Activated CD4-positive, alpha-beta T cell treated with anti-CD3 and anti-CD28 coated beads for 36 hours (primary cell): Measurements from ENCODE around the gene AGAP3. TPM values are rescaled to one million over a fixed set of nuclear protein-coding genes. Genes with fewer than 3 reads are reported as not detected.

ENCODE experiments used
- ATAC-seq: fragments of 200-7000 bp; cut with Tn5 transposase; one replicate; pipeline ENCODE4 v1.10.0; 2021; ENCODE audit warnings: mild to moderate bottlenecking, moderate library complexity
- CTCF ChIA-PET: fragments of 350-600 bp; sonication (Branson Sonifier 250); formaldehyde crosslinking; loops from one replicate; lab custom pipeline; 2021; ENCODE audit warnings: antibody characterized with exemption; lab: Charles Lee
- POLR2A ChIA-PET: fragments of 350-600 bp; sonication (Branson Sonifier 250); formaldehyde crosslinking; loops from one replicate; lab custom pipeline; 2021; ENCODE audit warnings: antibody characterized with exemption, inconsistent platforms; lab: Charles Lee
- DNase-seq: peaks from one replicate; pipeline ENCODE4 v3.0.0-alpha.2; 2020
- H3K27ac Mint-ChIP-seq: one replicate; pipeline ENCODE4 v1.8.0; 2021; ENCODE audit warnings: mixed read lengths
- H3K27me3 Mint-ChIP-seq: one replicate; pipeline ENCODE4 v1.8.0; 2021; ENCODE audit warnings: mixed read lengths
- H3K36me3 Mint-ChIP-seq: one replicate; pipeline ENCODE4 v1.8.0; 2021; ENCODE audit warnings: low read depth, mixed read lengths
- H3K4me1 Mint-ChIP-seq: one replicate; pipeline ENCODE4 v1.8.0; 2021; ENCODE audit warnings: mixed read lengths
- H3K4me3 Mint-ChIP-seq: one replicate; pipeline ENCODE4 v1.8.0; 2021; ENCODE audit warnings: mild to moderate bottlenecking, moderate library complexity, mixed read lengths
- H3K9me3 Mint-ChIP-seq: one replicate; pipeline ENCODE4 v1.8.0; 2021; ENCODE audit warnings: low read depth, mixed read lengths
- intact Hi-C, 2 experiments: fragments of 100-400 bp; cut with DNase I in 1 of 2; cut with micrococcal nuclease in 1 of 2; formaldehyde crosslinking; loops; one replicate each; pipeline versions ENCODE4 v1.14.2 to v1.15.1; 2022 to 2024; cut with DNase I, micrococcal nuclease
- total RNA-seq, 2 experiments: library from RNA; stranded (reverse); gene quantifications; one replicate each; pipeline ENCODE4 v1.2.3, GENCODE V29; 2021

Gene AGAP3
- total RNA-seq, 2 experiments from 2014 or later: 29.4 to 33.2 TPM

GRCh38 chr7:151089893-151090730 lies 3.8 kb downstream of the AGAP3 start:
- no peak for ATAC-seq
- Mint-ChIP-seq H3K4me3 (no peak overlapping the region), H3K36me3 (no peaks in the 10 kb centered on the region), H3K9me3 (no peaks in the 10 kb centered on the region), H3K27me3 (peaks cover 2% of the 10 kb centered on the region), H3K27ac (no peak overlapping the region), H3K4me1 (peaks cover 29% of the 10 kb centered on the region)
- ChIA-PET CTCF (interaction anchor here (0.6 to 2.6 kb wide), 6 partner anchors 14 to 106 kb away, joined by 3 to 17 read pairs (median 3); no protein-coding TSS in a partner anchor), POLR2A (no interaction called here)
- no peak for DNase-seq
- intact Hi-C loops: loop anchor here in 1 of 2 experiments (10.0 kb wide), 2 partner anchors 575 to 1375 kb away; partner anchors contain the start of gene GIMAP7

- H3K4me1 Mint-ChIP-seq: peaks cover 22% of the 10 kb centered on the region
- H3K36me3 Mint-ChIP-seq: no peaks in the 10 kb centered on the region
- no peak overlapping the region for H3K27ac Mint-ChIP-seq
- H3K9me3 Mint-ChIP-seq: no peaks in the 10 kb centered on the region
- ATAC-seq (no peak), DNase-seq (no peak)
- POLR2A ChIA-PET: no interaction called here
- no peaks in the 10 kb centered on the region for H3K27me3 Mint-ChIP-seq
- intact Hi-C loops: no loop called here
- H3K4me3 Mint-ChIP-seq: no peak overlapping the region
- CTCF ChIA-PET: interaction anchor here (0.9 to 1.5 kb wide), 6 partner anchors 15 to 107 kb away, joined by 3 to 4 read pairs (median 3); no protein-coding TSS in a partner anchor
These were observed 4.7 kb downstream of the AGAP3 start for GRCh38 chr7:151091003-151091402.

GRCh38 chr7:151091431-151091830 lies 5.2 kb downstream of the AGAP3 start:
- intact Hi-C loops: no loop called here
- Mint-ChIP-seq H3K36me3 (no peaks in the 10 kb centered on the region), H3K27me3 (no peaks in the 10 kb centered on the region), H3K4me1 (peaks cover 24% of the 10 kb centered on the region), H3K4me3 (no peak overlapping the region), H3K27ac (no peak overlapping the region), H3K9me3 (no peaks in the 10 kb centered on the region)
- ChIA-PET CTCF (interaction anchor here (0.9 to 1.1 kb wide), 3 partner anchors 15 to 25 kb away, joined by 3 read pairs; no protein-coding TSS in a partner anchor), POLR2A (no interaction called here)
- DNase-seq: peak; percentile 57
- peak; percentile 29 for ATAC-seq

- DNase-seq (no peak), ATAC-seq (no peak)
- Mint-ChIP-seq H3K27me3 (no peaks in the 10 kb centered on the region), H3K36me3 (no peaks in the 10 kb centered on the region), H3K4me3 (no peak overlapping the region), H3K4me1 (peaks cover 24% of the 10 kb centered on the region), H3K27ac (no peak overlapping the region), H3K9me3 (no peaks in the 10 kb centered on the region)
- ChIA-PET CTCF (interaction anchor here (0.7 to 1.1 kb wide), 3 partner anchors 23 to 32 kb away, joined by 3 read pairs; no protein-coding TSS in a partner anchor), POLR2A (no interaction called here)
- intact Hi-C loops: no loop called here
These were observed 5.7 kb downstream of the AGAP3 start for GRCh38 chr7:151091988-151092387.

- Mint-ChIP-seq H3K4me3 (no peak overlapping the region), H3K27me3 (no peaks in the 10 kb centered on the region), H3K9me3 (no peaks in the 10 kb centered on the region), H3K36me3 (no peaks in the 10 kb centered on the region), H3K27ac (no peak overlapping the region), H3K4me1 (peaks cover 15% of the 10 kb centered on the region)
- intact Hi-C loops: loop anchor here in 1 of 2 experiments (2.0 kb wide), 1 partner anchor 17 kb away; no protein-coding TSS in a partner anchor
- ATAC-seq (no peak), DNase-seq (no peak)
- POLR2A ChIA-PET: no interaction called here
- CTCF ChIA-PET: interaction anchor here (0.7 to 1.9 kb wide), 9 partner anchors 9 to 195 kb away, joined by 3 to 6 read pairs (median 4); partner anchors contain the start of gene TMUB1
These were observed 7.5 kb downstream of the AGAP3 start for GRCh38 chr7:151093748-151094147.

GRCh38 chr7:151094675-151095074 lies 8.4 kb downstream of the AGAP3 start:
- ChIA-PET CTCF (interaction anchor here (0.6 to 1.9 kb wide), 6 partner anchors 12 to 196 kb away, joined by 3 to 6 read pairs (median 4); partner anchors contain the start of gene TMUB1), POLR2A (no interaction called here)
- DNase-seq: no peak
- no peak for ATAC-seq
- Mint-ChIP-seq H3K36me3 (no peaks in the 10 kb centered on the region), H3K9me3 (no peaks in the 10 kb centered on the region), H3K27ac (no peak overlapping the region), H3K4me3 (no peak overlapping the region), H3K27me3 (no peaks in the 10 kb centered on the region), H3K4me1 (peaks cover 9% of the 10 kb centered on the region)
- intact Hi-C loops: loop anchor here (2.0 to 5.0 kb wide), 2 partner anchors 16 to 317 kb away; no protein-coding TSS in a partner anchor

- ChIA-PET POLR2A (no interaction called here), CTCF (interaction anchor here (0.6 to 1.3 kb wide), 5 partner anchors 17 to 197 kb away, joined by 3 to 4 read pairs (median 3); no protein-coding TSS in a partner anchor)
- ATAC-seq (peak; percentile 39), DNase-seq (no peak)
- H3K27ac Mint-ChIP-seq: no peak overlapping the region
- H3K4me3 Mint-ChIP-seq: no peak overlapping the region
- intact Hi-C loops: loop anchor here (2.0 to 5.0 kb wide), 2 partner anchors 16 to 318 kb away; no protein-coding TSS in a partner anchor
- no peaks in the 10 kb centered on the region for H3K27me3 Mint-ChIP-seq
- H3K36me3 Mint-ChIP-seq: no peaks in the 10 kb centered on the region
- peaks cover 9% of the 10 kb centered on the region for H3K4me1 Mint-ChIP-seq
- H3K9me3 Mint-ChIP-seq: no peaks in the 10 kb centered on the region
These were observed 9.0 kb downstream of the AGAP3 start for GRCh38 chr7:151095123-151095797.

- Mint-ChIP-seq H3K9me3 (no peaks in the 10 kb centered on the region), H3K27ac (no peak overlapping the region), H3K4me3 (no peak overlapping the region), H3K36me3 (no peaks in the 10 kb centered on the region), H3K4me1 (peaks cover 9% of the 10 kb centered on the region), H3K27me3 (no peaks in the 10 kb centered on the region)
- intact Hi-C loops: loop anchor here (2.0 to 5.0 kb wide), 2 partner anchors 15 to 319 kb away; no protein-coding TSS in a partner anchor
- ATAC-seq: peak; percentile 49
- no peak for DNase-seq
- ChIA-PET POLR2A (no interaction called here), CTCF (interaction anchor here (0.7 to 1.2 kb wide), 5 partner anchors 8 to 1835 kb away, joined by 3 to 4 read pairs (median 3); no protein-coding TSS in a partner anchor)
These were observed 9.7 kb downstream of the AGAP3 start for GRCh38 chr7:151095828-151096475.

GRCh38 chr7:151099486-151100211 lies 13.4 kb downstream of the AGAP3 start:
- H3K27me3 Mint-ChIP-seq: no peaks in the 10 kb centered on the region
- DNase-seq (no peak), ATAC-seq (no peak)
- H3K4me1 Mint-ChIP-seq: peaks cover 9% of the 10 kb centered on the region
- intact Hi-C loops: loop anchor here in 1 of 2 experiments (5.0 kb wide), 1 partner anchor 322 kb away; no protein-coding TSS in a partner anchor
- CTCF ChIA-PET: interaction anchor here (1.8 kb wide), 1 partner anchor 24 kb away, joined by 6 read pairs; no protein-coding TSS in a partner anchor
- H3K36me3 Mint-ChIP-seq: peaks cover 2% of the 10 kb centered on the region
- H3K27ac Mint-ChIP-seq: no peak overlapping the region
- POLR2A ChIA-PET: no interaction called here
- no peak overlapping the region for H3K4me3 Mint-ChIP-seq
- H3K9me3 Mint-ChIP-seq: no peaks in the 10 kb centered on the region

GRCh38 chr7:151100921-151101320 lies 14.6 kb downstream of the AGAP3 start:
- H3K27me3 Mint-ChIP-seq: no peaks in the 10 kb centered on the region
- DNase-seq (no peak), ATAC-seq (no peak)
- H3K9me3 Mint-ChIP-seq: no peaks in the 10 kb centered on the region
- H3K4me1 Mint-ChIP-seq: peaks cover 3% of the 10 kb centered on the region
- POLR2A ChIA-PET: interaction anchor here (0.6 kb wide), 1 partner anchor 10 kb away, joined by 3 read pairs; no protein-coding TSS in a partner anchor
- H3K27ac Mint-ChIP-seq: no peak overlapping the region
- no peak overlapping the region for H3K4me3 Mint-ChIP-seq
- intact Hi-C loops: no loop called here
- CTCF ChIA-PET: interaction anchor here (0.9 to 1.8 kb wide), 3 partner anchors 16 to 44 kb away, joined by 3 to 6 read pairs (median 4); no protein-coding TSS in a partner anchor
- peaks cover 2% of the 10 kb centered on the region for H3K36me3 Mint-ChIP-seq
